Endothelial cell of umbilical vein (primary cell): ENCODE data around the gene RHEX. TPM values are rescaled to one million over a fixed set of nuclear protein-coding genes. Genes with fewer than 3 reads are reported as not detected.

Experiments
- BruUV-seq: library from RNA; stranded (reverse); fragments of 400-500 nt; replicated peaks from 2 replicates; lab custom pipeline; 2021; lab: Mats Ljungman, UMichigan
- CTCF ChIA-PET: fragments of 300-600, 350-600 bp; sonication (Branson Sonifier 250); formaldehyde crosslinking; loops from one replicate; lab custom pipeline; 2021; ENCODE audit warnings: antibody characterized with exemption, inconsistent platforms; lab: Charles Lee
- POLR2A ChIA-PET: fragments of 300-600, 350-600 bp; sonication (Branson Sonifier 250); formaldehyde crosslinking; loops from one replicate; lab custom pipeline; 2021; ENCODE audit warnings: antibody characterized with exemption, inconsistent platforms; lab: Charles Lee
- DNase-seq: peaks from one replicate; pipeline ENCODE4 v3.0.0-alpha.2; 2011; ENCODE audit warnings: low read depth, low spot score
- FAIRE-seq: peaks from 2 replicates; lab custom pipeline; 2011; peaks lifted over from hg19 to GRCh38; lab: Jason Lieb, UNC
- H2AFZ ChIP-seq: 2 replicates; pipeline ENCODE4 v1.6.0; 2012; ENCODE audit warnings: low read depth, low read length, control low read depth, inconsistent platforms
- H3K27ac ChIP-seq: 2 replicates; pipeline ENCODE4 v1.5.1; 2011; ENCODE audit warnings: low read depth, mild to moderate bottlenecking, control low read depth, low read length, moderate library complexity; ENCODE audit not compliant: insufficient read depth
- H3K27me3 ChIP-seq, 2 experiments: 2 replicates each; pipeline versions ENCODE4 v1.6.0 to v1.6.1; 2011; ENCODE audit warnings: low read length in 2 of 2, mixed read lengths in 1 of 2; ENCODE audit not compliant: control insufficient read depth in 2 of 2, insufficient read depth in 2 of 2
- H3K36me3 ChIP-seq, 2 experiments: 2 replicates in 1 of 2; 3 replicates in 1 of 2; pipeline ENCODE4 v1.5.1; 2011; ENCODE audit warnings: low read length in 2 of 2, mild to moderate bottlenecking in 1 of 2, moderate library complexity in 1 of 2; ENCODE audit not compliant: control insufficient read depth in 2 of 2, insufficient read depth in 2 of 2; ENCODE audit errors: extremely low read depth in 1 of 2
- H3K4me1 ChIP-seq: 3 replicates; pipeline ENCODE4 v1.5.1; 2011; ENCODE audit warnings: mild to moderate bottlenecking, low read length; ENCODE audit not compliant: control insufficient read depth, insufficient read depth; ENCODE audit errors: extremely low read depth
- H3K4me2 ChIP-seq: 2 replicates; pipeline ENCODE4 v1.6.1; 2011; ENCODE audit warnings: low read length, control low read depth, mixed read lengths; ENCODE audit not compliant: insufficient read depth
- H3K4me3 ChIP-seq, 3 experiments: fragments of 200-600 bp in 1 of 3; sonication (generic), shearing (Covaris generic) in 1 of 3; replicated peaks in 1 of 3; 2 replicates each; pipeline ENCODE4 v1.5.1; 2011 to 2016; ENCODE audit warnings: control low read depth in 3 of 3, low read length in 3 of 3, mild to moderate bottlenecking in 2 of 3, inconsistent platforms in 1 of 3, low read depth in 1 of 3, moderate library complexity in 1 of 3; ENCODE audit not compliant: insufficient read depth in 1 of 3
- H3K79me2 ChIP-seq: 2 replicates; pipeline ENCODE4 v1.6.0; 2012; ENCODE audit warnings: low read length, inconsistent platforms; ENCODE audit not compliant: control insufficient read depth, insufficient read depth
- H3K9ac ChIP-seq: replicated peaks from 2 replicates; pipeline ENCODE3; 2011; ENCODE audit warnings: low read length, control low read depth; ENCODE audit not compliant: insufficient read depth; ENCODE audit errors: extremely low read depth
- H3K9me1 ChIP-seq: replicated peaks from 3 replicates; pipeline ENCODE4 v1.6.0; 2011; ENCODE audit warnings: mild to moderate bottlenecking, low read length; ENCODE audit not compliant: control insufficient read depth, insufficient read depth; ENCODE audit errors: extremely low read depth
- H3K9me3 ChIP-seq: replicated peaks from 2 replicates; pipeline ENCODE4 v1.5.1; 2012; ENCODE audit warnings: low read length, inconsistent platforms; ENCODE audit not compliant: control insufficient read depth, insufficient read depth
- H4K20me1 ChIP-seq: replicated peaks from 2 replicates; pipeline ENCODE3; 2011; ENCODE audit warnings: mild to moderate bottlenecking, low read length; ENCODE audit not compliant: control insufficient read depth, insufficient read depth; ENCODE audit errors: extremely low read depth
- EZH2 ChIP-seq: IDR thresholded peaks from 2 replicates; pipeline ENCODE4 v1.6.1; 2012; ENCODE audit warnings: borderline replicate concordance, low read depth, mild to moderate bottlenecking, moderate library complexity, low read length, inconsistent platforms; ENCODE audit not compliant: severe bottlenecking
- FOS ChIP-seq: IDR thresholded peaks from 2 replicates; pipeline ENCODE4 v1.6.1; 2011; ENCODE audit warnings: mild to moderate bottlenecking, low read length, moderate library complexity, borderline replicate concordance; ENCODE audit not compliant: insufficient read depth
- GATA2 ChIP-seq: IDR thresholded peaks from 2 replicates; pipeline ENCODE4 v1.7.0; 2011; ENCODE audit warnings: low read depth, mild to moderate bottlenecking, moderate library complexity, mixed read lengths, low read length; ENCODE audit not compliant: insufficient read length, insufficient read depth
- JUN ChIP-seq: IDR thresholded peaks from 2 replicates; pipeline ENCODE4 v1.6.1; 2011; ENCODE audit warnings: borderline replicate concordance, low read depth; ENCODE audit not compliant: insufficient read length, insufficient read depth
- MYC ChIP-seq: IDR thresholded peaks from one replicate; pipeline ENCODE4 v1.6.1; 2011; ENCODE audit warnings: mild to moderate bottlenecking, low read depth, low read length
- POLR2A ChIP-seq: IDR thresholded peaks from 2 replicates; pipeline ENCODE4 v1.6.1; 2012; ENCODE audit warnings: low read depth, mild to moderate bottlenecking, control low read depth, low read length
- POLR2AphosphoS5 ChIP-seq: IDR thresholded peaks from 2 replicates; pipeline ENCODE4 v1.6.1; 2012; ENCODE audit warnings: low read depth, mild to moderate bottlenecking, control low read depth, low read length, moderate library complexity; ENCODE audit not compliant: insufficient read depth
- dilution Hi-C: fragments of 300-500 bp; cut with MboI; formaldehyde crosslinking; loops from one replicate; pipeline ENCODE4 v1.15.0; 2019; ENCODE audit warnings: low sequenced_read_pairs; ENCODE audit not compliant: extremely low pct_ligation_motif_present
- intact Hi-C: fragments of 100-400 bp; cut with micrococcal nuclease; formaldehyde crosslinking; loops from one replicate; pipeline ENCODE4 v1.10.0; 2022
- polyA plus RNA-seq, 4 experiments: library from polyadenylated mRNA; depleted of rRNA in 3 of 4; stranded (reverse) in 3 of 4; unstranded in 1 of 4; fragments of >200 nt; gene quantifications; 2 replicates each; pipeline versions ENCODE4 v1.2.1 to v1.2.3, GENCODE V29; 2011 to 2012; ENCODE audit warnings: missing spikeins in 1 of 4
- total RNA-seq: library from RNA; stranded (reverse); gene quantifications from 2 replicates; pipeline ENCODE4 v1.2.3, GENCODE V29; 2021
- TF ChIP-seq, protein P1 (sequence below), 2 donors: IDR thresholded peaks; 1 replicate in 1 of 2; 2 replicates in 1 of 2; pipeline ENCODE4 v1.5.1; 2011; ENCODE audit warnings: low read length in 2 of 2, mild to moderate bottlenecking in 2 of 2, moderate library complexity in 2 of 2, control low read depth in 1 of 2, inconsistent platforms in 1 of 2, low read depth in 1 of 2; ENCODE audit not compliant: insufficient read depth in 1 of 2; ENCODE audit errors: extremely low read depth in 1 of 2
- TF ChIP-seq, protein P2 (sequence below): IDR thresholded peaks from 2 replicates; pipeline ENCODE4 v1.6.1; 2011; ENCODE audit not compliant: insufficient read depth, insufficient read length

Gene RHEX
- total and polyA plus RNA-seq, 2 donors (not counting 3 experiments of a cell fraction or from before 2014, with no cell fraction given), result not detected

DNA sequence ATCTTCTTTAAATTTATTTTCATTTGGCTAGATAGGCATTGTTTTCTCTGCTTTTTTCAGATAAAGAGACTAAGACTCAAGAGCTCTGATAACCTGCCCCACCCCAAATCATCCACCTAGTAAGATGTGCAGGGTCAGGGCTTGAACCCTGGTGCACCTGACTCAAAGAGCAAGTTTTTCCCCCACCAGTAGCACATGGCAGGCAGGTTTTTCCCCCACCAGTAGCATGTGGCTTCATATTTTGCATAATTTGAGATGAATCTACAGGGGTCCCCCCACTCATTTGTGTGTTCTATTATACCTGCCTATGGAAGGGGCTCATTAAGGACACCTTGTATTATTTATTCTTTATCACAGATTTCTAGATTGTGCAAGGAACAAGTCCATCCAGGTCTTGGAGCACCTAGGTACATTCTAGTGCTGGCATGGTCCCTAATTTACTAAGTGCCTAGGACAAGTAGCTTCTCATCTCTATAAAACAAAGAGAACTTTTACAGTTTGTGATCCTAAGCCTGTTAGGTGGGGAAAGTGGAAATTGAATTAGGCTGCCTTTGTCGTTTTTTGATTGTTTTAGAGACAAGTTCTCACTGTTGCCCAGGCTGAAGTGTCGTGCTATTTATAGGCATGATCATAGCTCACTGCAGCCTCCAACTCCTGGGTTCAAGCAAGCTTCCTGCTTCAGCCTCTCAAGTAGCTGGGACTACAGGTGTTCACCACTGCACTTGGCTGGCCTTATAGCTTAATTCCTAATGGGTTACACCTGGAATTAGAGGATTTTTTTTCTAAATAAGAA is 16.1 kb upstream of the RHEX start:
- dilution Hi-C loops (no loop called here), intact Hi-C loops (no loop called here)
- Histone ChIP-seq H3K79me2 (no peaks in the 10 kb centered on the region), H2AFZ (no peak overlapping the region), H4K20me1 (no peaks in the 10 kb centered on the region), H3K36me3 (no peaks in the 10 kb centered on the region), H3K4me3 (no peak overlapping the region), H3K4me1 (peaks cover 19% of the 10 kb centered on the region), H3K27me3 (peaks cover 2 to 4% of the 10 kb centered on the region in 2 experiments), H3K27ac (no peak overlapping the region), H3K9me3 (no peaks in the 10 kb centered on the region), H3K4me2 (no peak overlapping the region), H3K9me1 (no peaks in the 10 kb centered on the region), H3K9ac (no peak overlapping the region)
- ChIA-PET CTCF (interaction anchor here (1.0 to 2.1 kb wide), 6 partner anchors 10 to 118 kb away, joined by 3 to 5 read pairs (median 4); no protein-coding TSS in a partner anchor), POLR2A (no interaction called here)
- FAIRE-seq, result no peak
- BruUV-seq, result no TSS peak
- DNase-seq, result no peak
- TF ChIP-seq, protein P1, sequence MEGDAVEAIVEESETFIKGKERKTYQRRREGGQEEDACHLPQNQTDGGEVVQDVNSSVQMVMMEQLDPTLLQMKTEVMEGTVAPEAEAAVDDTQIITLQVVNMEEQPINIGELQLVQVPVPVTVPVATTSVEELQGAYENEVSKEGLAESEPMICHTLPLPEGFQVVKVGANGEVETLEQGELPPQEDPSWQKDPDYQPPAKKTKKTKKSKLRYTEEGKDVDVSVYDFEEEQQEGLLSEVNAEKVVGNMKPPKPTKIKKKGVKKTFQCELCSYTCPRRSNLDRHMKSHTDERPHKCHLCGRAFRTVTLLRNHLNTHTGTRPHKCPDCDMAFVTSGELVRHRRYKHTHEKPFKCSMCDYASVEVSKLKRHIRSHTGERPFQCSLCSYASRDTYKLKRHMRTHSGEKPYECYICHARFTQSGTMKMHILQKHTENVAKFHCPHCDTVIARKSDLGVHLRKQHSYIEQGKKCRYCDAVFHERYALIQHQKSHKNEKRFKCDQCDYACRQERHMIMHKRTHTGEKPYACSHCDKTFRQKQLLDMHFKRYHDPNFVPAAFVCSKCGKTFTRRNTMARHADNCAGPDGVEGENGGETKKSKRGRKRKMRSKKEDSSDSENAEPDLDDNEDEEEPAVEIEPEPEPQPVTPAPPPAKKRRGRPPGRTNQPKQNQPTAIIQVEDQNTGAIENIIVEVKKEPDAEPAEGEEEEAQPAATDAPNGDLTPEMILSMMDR (IDR thresholded peaks at IDR 0.05; ENCODE audit: extremely low read depth in 1 of 2, insufficient read depth in 1 of 2, low read depth in 1 of 2, low read length in 2 of 2), result no peak
- TF ChIP-seq POLR2A (no peak), JUN (no peak), GATA2 (no peak), MYC (no peak), EZH2 (no peak), POLR2AphosphoS5 (no peak), FOS (no peak)
- TF ChIP-seq, protein P2, sequence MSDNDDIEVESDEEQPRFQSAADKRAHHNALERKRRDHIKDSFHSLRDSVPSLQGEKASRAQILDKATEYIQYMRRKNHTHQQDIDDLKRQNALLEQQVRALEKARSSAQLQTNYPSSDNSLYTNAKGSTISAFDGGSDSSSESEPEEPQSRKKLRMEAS, result no peak
